GM19193 (cell line): ENCODE data around the gene PCGF3.

Experiments used
- POLR2A ChIP-seq: IDR thresholded peaks from 4 replicates; pipeline ENCODE4 v1.6.1; 2011; ENCODE audit not compliant: insufficient read depth, insufficient read length; ENCODE audit errors: extremely low read depth

The PCGF3 gene

GRCh38 chr4:797066-797465 is 91.4 kb downstream of the PCGF3 start:
- TF ChIP-seq POLR2A = no peak

GRCh38 chr4:801436-802124 is 95.9 kb downstream of the PCGF3 start:
- TF ChIP-seq POLR2A = no peak

- TF ChIP-seq POLR2A = no peak
Measured at GRCh38 chr4:803884-804283, 98.3 kb downstream of the PCGF3 start.

GRCh38 chr4:804804-805203 is 99.2 kb downstream of the PCGF3 start:
- no peak for TF ChIP-seq POLR2A

GRCh38 chr4:807792-808191 is 102.2 kb downstream of the PCGF3 start:
- TF ChIP-seq POLR2A = no peak

- TF ChIP-seq POLR2A = no peak
Measured at GRCh38 chr4:808860-809570, 103.4 kb downstream of the PCGF3 start.

GRCh38 chr4:813900-814299 is 108.3 kb downstream of the PCGF3 start:
- TF ChIP-seq POLR2A = no peak

- TF ChIP-seq POLR2A = no peak
Measured at GRCh38 chr4:814312-814850, 108.7 kb downstream of the PCGF3 start.

- no peak for TF ChIP-seq POLR2A
Measured at GRCh38 chr4:815464-816146, 110.0 kb downstream of the PCGF3 start.

- TF ChIP-seq POLR2A = no peak
Measured at GRCh38 chr4:818106-818921, 112.7 kb downstream of the PCGF3 start.

GRCh38 chr4:819401-820229 is 114.0 kb downstream of the PCGF3 start:
- TF ChIP-seq POLR2A = no peak
